MM.1S (cell line): ENCODE results near the gene MTHFR.

Source experiments
- DNase-seq: peaks from one replicate; pipeline ENCODE4 v3.0.0-alpha.2; 2015
- H2AFZ ChIP-seq: fragments of 300-600 bp; sonication (generic); 2 replicates; pipeline ENCODE4 v1.6.0; 2016; ENCODE audit warnings: antibody characterized with exemption, low read length
- H3F3A ChIP-seq: fragments of 300-600 bp; sonication (generic); 2 replicates; pipeline ENCODE4 v1.6.1; 2016; ENCODE audit warnings: mild to moderate bottlenecking, antibody characterized with exemption, low read length, moderate library complexity, mixed read lengths; ENCODE audit not compliant: insufficient read depth
- H3K27ac ChIP-seq: fragments of 300-600 bp; sonication (generic); 2 replicates; pipeline ENCODE4 v1.5.1; 2016; ENCODE audit warnings: mild to moderate bottlenecking, low read length
- H3K27me3 ChIP-seq: fragments of 300-600 bp; sonication (generic); replicated peaks from 2 replicates; pipeline ENCODE4 v1.6.0; 2016; ENCODE audit warnings: low read length; ENCODE audit not compliant: insufficient read depth
- H3K36me3 ChIP-seq: fragments of 300-600 bp; sonication (generic); replicated peaks from 2 replicates; pipeline ENCODE4 v1.6.1; 2016; ENCODE audit warnings: mild to moderate bottlenecking, low read length, mixed read lengths; ENCODE audit not compliant: insufficient read depth
- H3K4me1 ChIP-seq: fragments of 300-600 bp; sonication (generic); 2 replicates; pipeline ENCODE4 v1.6.1; 2016; ENCODE audit warnings: low read length, mixed read lengths
- H3K4me2 ChIP-seq: fragments of 300-600 bp; sonication (generic); 2 replicates; pipeline ENCODE4 v1.6.0; 2016; ENCODE audit warnings: low read depth, low read length
- H3K4me3 ChIP-seq: fragments of 300-600 bp; sonication (generic); 2 replicates; pipeline ENCODE4 v1.5.1; 2016; ENCODE audit warnings: low read length, mixed read lengths
- H3K79me2 ChIP-seq: fragments of 300-600 bp; sonication (generic); 2 replicates; pipeline ENCODE4 v1.6.1; 2016; ENCODE audit warnings: mixed run types, low read length, mixed read lengths
- H3K9ac ChIP-seq: fragments of 300-600 bp; sonication (generic); 2 replicates; pipeline ENCODE4 v1.6.1; 2016; ENCODE audit warnings: low read length, mixed read lengths
- H3K9me2 ChIP-seq: fragments of 300-600 bp; sonication (generic); replicated peaks from 2 replicates; pipeline ENCODE4 v1.6.1; 2016; ENCODE audit warnings: mild to moderate bottlenecking, low read length, mixed read lengths; ENCODE audit not compliant: insufficient read depth
- H3K9me3 ChIP-seq: fragments of 300-600 bp; sonication (generic); replicated peaks from 2 replicates; pipeline ENCODE4 v1.6.1; 2016; ENCODE audit warnings: mild to moderate bottlenecking, low read length, mixed read lengths; ENCODE audit not compliant: insufficient read depth
- H4K20me1 ChIP-seq: fragments of 300-600 bp; sonication (generic); 2 replicates; pipeline ENCODE4 v1.6.1; 2016; ENCODE audit warnings: mild to moderate bottlenecking, low read length, moderate library complexity, mixed read lengths; ENCODE audit not compliant: insufficient read depth
- CTCF ChIP-seq: fragments of 300-600 bp; sonication (generic); IDR thresholded peaks from 2 replicates; pipeline ENCODE4 v1.5.1; 2016; ENCODE audit warnings: antibody characterized with exemption, low read length, mixed read lengths
- EZH2 ChIP-seq: fragments of 300-600 bp; sonication (generic); optimal IDR thresholded peaks from 2 replicates; pipeline ENCODE3; 2017; ENCODE audit warnings: low read depth, mild to moderate bottlenecking, antibody characterized with exemption, low read length, mixed read lengths
- EZH2phosphoT487 ChIP-seq: fragments of 300-600 bp; sonication (generic); IDR thresholded peaks from 2 replicates; pipeline ENCODE4 v1.6.1; 2018; ENCODE audit warnings: antibody characterized with exemption, low read length

MTHFR gene

GRCh38 chr1:11799896-11800295 lies 5.9 kb downstream of the MTHFR start:
- no peak for DNase-seq

GRCh38 chr1:11799099-11799498 lies 6.7 kb downstream of the MTHFR start:
- DNase-seq: no peak
- Histone ChIP-seq H3K27ac (no peak overlapping the region), H3K27me3 (no peaks in the 10 kb centered on the region), H3K4me3 (no peak overlapping the region), H3K4me2 (no peak overlapping the region), H3K4me1 (peaks cover 11% of the 10 kb centered on the region), H3F3A (peaks cover 4% of the 10 kb centered on the region; the same call in 1 of the 2 replicates), H3K9ac (no peak overlapping the region), H4K20me1 (no peaks in the 10 kb centered on the region), H2AFZ (no peak overlapping the region), H3K9me2 (no peaks in the 10 kb centered on the region), H3K36me3 (no peaks in the 10 kb centered on the region), H3K9me3 (no peaks in the 10 kb centered on the region), H3K79me2 (peaks cover 15% of the 10 kb centered on the region; the same call in 1 of the 2 replicates)
- no peak for TF ChIP-seq CTCF
- TF ChIP-seq EZH2phosphoT487: no peak

More at GRCh38 chr1:11799896-11800295, 5.9 kb downstream of the MTHFR start:
- no peak overlapping the region for H3K27ac ChIP-seq
- H3K27me3 ChIP-seq: no peaks in the 10 kb centered on the region
- H3K4me3 ChIP-seq: no peak overlapping the region
- H3K9ac ChIP-seq: no peak overlapping the region
- no peaks in the 10 kb centered on the region for H4K20me1 ChIP-seq
- H3F3A ChIP-seq: peaks cover 11% of the 10 kb centered on the region
- TF ChIP-seq EZH2 (no peak), EZH2phosphoT487 (no peak), CTCF (no peak)
- H3K4me1 ChIP-seq: peaks cover 18% of the 10 kb centered on the region
- no peaks in the 10 kb centered on the region for H3K9me3 ChIP-seq
- no peak overlapping the region for H3K4me2 ChIP-seq
- no peaks in the 10 kb centered on the region for H3K36me3 ChIP-seq
- peaks cover 22% of the 10 kb centered on the region for H3K79me2 ChIP-seq
- no peaks in the 10 kb centered on the region for H3K9me2 ChIP-seq
- no peak overlapping the region for H2AFZ ChIP-seq

- Histone ChIP-seq H3K9me3 (no peaks in the 10 kb centered on the region), H3K27me3 (no peaks in the 10 kb centered on the region), H3K4me1 (no peaks in the 10 kb centered on the region), H4K20me1 (no peaks in the 10 kb centered on the region), H2AFZ (no peak overlapping the region), H3K9ac (no peak overlapping the region), H3F3A (no peaks in the 10 kb centered on the region), H3K4me3 (no peak overlapping the region), H3K36me3 (no peaks in the 10 kb centered on the region), H3K4me2 (no peak overlapping the region), H3K79me2 (peaks cover 4% of the 10 kb centered on the region; the same call in 1 of the 2 replicates), H3K27ac (no peak overlapping the region), H3K9me2 (no peaks in the 10 kb centered on the region)
- TF ChIP-seq EZH2phosphoT487 (no peak), CTCF (no peak), EZH2 (no peak)
- DNase-seq: no peak
Observed at GRCh38 chr1:11797525-11798216, 8.1 kb downstream of the MTHFR start.
